K562 (cell line): ENCODE results near the gene DNAJB6. TPM values are rescaled to one million over a fixed set of nuclear protein-coding genes. Genes with fewer than 3 reads are reported as not detected.

Experiments
- AFF1 ChIP-seq, 2 experiments: fragments of 450-650 bp; IDR thresholded peaks; 2 replicates each; pipeline ENCODE4 v1.6.1; 2018; ENCODE audit warnings: mild to moderate bottlenecking in 2 of 2, low read depth in 1 of 2; ENCODE audit not compliant: partially characterized antibody in 2 of 2
- CTCFL ChIP-seq: IDR thresholded peaks from 2 replicates; pipeline ENCODE4 v1.6.1; 2011; ENCODE audit warnings: borderline replicate concordance, low read depth, mild to moderate bottlenecking, moderate library complexity, low read length; ENCODE audit not compliant: insufficient read depth, poor library complexity, severe bottlenecking
- ELF1 ChIP-seq: fragments of 200-800 bp; sonication (Bioruptor generic); IDR thresholded peaks from 2 replicates; pipeline ENCODE4 v1.6.1; 2016; ENCODE audit warnings: missing genetic modification characterization, missing compliant biosample characterization
- HINFP ChIP-seq: fragments of 450-650 bp; conservative IDR thresholded peaks from 2 replicates; pipeline ENCODE4 v1.6.1; 2016; ENCODE audit warnings: missing genetic modification characterization, low read depth, mild to moderate bottlenecking, control low read depth, missing compliant biosample characterization
- NBN ChIP-seq: fragments of 450-650 bp; IDR thresholded peaks from 2 replicates; pipeline ENCODE4 v1.6.1; 2016; ENCODE audit warnings: low read depth, mild to moderate bottlenecking
- PHB ChIP-seq: fragments of 250-450 bp; sonication (Bioruptor Pico); IDR thresholded peaks from 2 replicates; pipeline ENCODE4 v1.5.0; 2021
- RAD21 ChIP-seq, 2 experiments: fragments of 250-450 bp in 1 of 2; fragments of 450-650 bp in 1 of 2; sonication (Bioruptor Pico) in 1 of 2; formaldehyde crosslinking in 1 of 2; IDR thresholded peaks in 1 of 2; conservative IDR thresholded peaks in 1 of 2; 2 replicates each; pipeline versions ENCODE4 v1.4.0 to v1.8.0; 2020 to 2022; ENCODE audit warnings: mild to moderate bottlenecking in 2 of 2, moderate library complexity in 1 of 2
- SMC3 ChIP-seq: conservative IDR thresholded peaks from 2 replicates; pipeline ENCODE4 v1.6.1; 2011; ENCODE audit warnings: low read depth, low read length, improper control_type of control experiment; ENCODE audit not compliant: insufficient read depth
- TAF15 ChIP-seq: fragments of 200-400 bp; formaldehyde crosslinking; IDR thresholded peaks from 2 replicates; pipeline ENCODE4 v1.6.1; 2017; ENCODE audit warnings: mild to moderate bottlenecking, low read depth, low read length, moderate library complexity
- UBTF ChIP-seq, 2 experiments: IDR thresholded peaks; 2 replicates each; pipeline ENCODE4 v1.6.1; 2012; ENCODE audit warnings: improper control_type of control experiment in 2 of 2, low read depth in 2 of 2, low read length in 2 of 2, borderline replicate concordance in 1 of 2
- ZC3H4 ChIP-seq: sonication (generic); formaldehyde crosslinking; IDR thresholded peaks from 2 replicates; pipeline ENCODE4 v1.9.0; 2021; ENCODE audit warnings: missing genetic modification reagents, borderline replicate concordance
- ZNF518B ChIP-seq: fragments of 250-450 bp; sonication (Bioruptor Pico); IDR thresholded peaks from 2 replicates; pipeline ENCODE4 v1.5.0; 2021; ENCODE audit warnings: mild to moderate bottlenecking, moderate library complexity
- polyA plus RNA-seq, 8 experiments: library from polyadenylated mRNA; depleted of rRNA in 4 of 8; stranded (reverse) in 5 of 8; unstranded in 3 of 8; fragments of >200 nt; fragmentation: Nextera tagmentation in 2 of 8; fragmentation: Illumina TruSeq in 1 of 8; extraction: Ambion mirVana in 2 of 8; extraction: Trizol in 1 of 8; gene quantifications; 2 replicates each; pipeline versions ENCODE4 v1.2.1 to v1.2.3, GENCODE V29; 2011 to 2014; ENCODE audit warnings: inconsistent platforms in 1 of 8, missing spikeins in 1 of 8
- total RNA-seq, 7 experiments: library from RNA; depleted of rRNA in 6 of 7; stranded (reverse); fragments of >200 nt in 6 of 7; fragmentation: Illumina TruSeq in 2 of 7; extraction: Trizol in 2 of 7; gene quantifications; 2 replicates each; pipeline versions ENCODE4 v1.2.1 to v1.2.3, GENCODE V29; 2011 to 2021; ENCODE audit warnings: low replicate concordance in 1 of 7

The DNAJB6 gene
- total and polyA plus RNA-seq, 9 of the 15 experiments (the other 6 are each of a cell fraction or from before 2014, with no cell fraction given): 84.5 to 158 (median 135) TPM

GRCh38 chr7:157466867-157467261, 130.1 kb downstream of the DNAJB6 start (continued):
- TF ChIP-seq HINFP (tag): no peak
- peak in 1 of 2 experiments; percentile 40; a peak in 2 of 4 replicates for TF ChIP-seq RAD21 (CRISPR knock-in tag; conservative IDR thresholded peaks at IDR 0.05 in 1 of 2, IDR thresholded peaks at IDR 0.05 in 1 of 2)
- no peak for TF ChIP-seq PHB (CRISPR knock-in tag)
- peak; percentile 49 for TF ChIP-seq CTCFL
- TF ChIP-seq ZNF518B (CRISPR knock-in tag): no peak
- TF ChIP-seq ZC3H4: no peak
- no peak for TF ChIP-seq TAF15
- TF ChIP-seq ELF1 (tag): no peak
- no peak for TF ChIP-seq AFF1 (IDR thresholded peaks at IDR 0.05; ENCODE audit: low read depth in 1 of 2, partially characterized antibody in 2 of 2)
- no peak for TF ChIP-seq UBTF (IDR thresholded peaks at IDR 0.05; ENCODE audit: borderline replicate concordance in 1 of 2, low read depth in 2 of 2, low read length in 2 of 2)
- TF ChIP-seq NBN: no peak
- 0 out of 2 replicates have a peak, but pooled peaks have one; percentile 9 for TF ChIP-seq SMC3
